Mesenteric fat pad (tissue), 1 donor: Measurements from ENCODE around the gene EMILIN1. TPM values are rescaled to one million over a fixed set of nuclear protein-coding genes. Genes with fewer than 3 reads are reported as not detected.
"Not testable (repeated sequence)": the region's sequence is repeated elsewhere in the genome, so short reads cannot be mapped to it uniquely, and the experiment has no call there.

ENCODE experiments used
- DNase-seq: peaks from one replicate; pipeline ENCODE4 v3.0.0-alpha.2; 2020; ENCODE audit warnings: low spot score
- total RNA-seq: library from RNA; stranded (reverse); fragmentation: NEBNext Ultra II Directional; extraction: Animal tissue kit (Norgen Biotek cat#: 25700); gene quantifications from one replicate; pipeline ENCODE4 v1.2.1, GENCODE V29; 2021
- donor health status: DM: yes; HTN: yes; CAD: no.

Gene EMILIN1
- total RNA-seq, 1 donor from 2014 or later: 77.4 TPM

- no peak for DNase-seq
These were observed 14.4 kb downstream of the EMILIN1 start for GRCh38 chr2:27092696-27093429.

DNA sequence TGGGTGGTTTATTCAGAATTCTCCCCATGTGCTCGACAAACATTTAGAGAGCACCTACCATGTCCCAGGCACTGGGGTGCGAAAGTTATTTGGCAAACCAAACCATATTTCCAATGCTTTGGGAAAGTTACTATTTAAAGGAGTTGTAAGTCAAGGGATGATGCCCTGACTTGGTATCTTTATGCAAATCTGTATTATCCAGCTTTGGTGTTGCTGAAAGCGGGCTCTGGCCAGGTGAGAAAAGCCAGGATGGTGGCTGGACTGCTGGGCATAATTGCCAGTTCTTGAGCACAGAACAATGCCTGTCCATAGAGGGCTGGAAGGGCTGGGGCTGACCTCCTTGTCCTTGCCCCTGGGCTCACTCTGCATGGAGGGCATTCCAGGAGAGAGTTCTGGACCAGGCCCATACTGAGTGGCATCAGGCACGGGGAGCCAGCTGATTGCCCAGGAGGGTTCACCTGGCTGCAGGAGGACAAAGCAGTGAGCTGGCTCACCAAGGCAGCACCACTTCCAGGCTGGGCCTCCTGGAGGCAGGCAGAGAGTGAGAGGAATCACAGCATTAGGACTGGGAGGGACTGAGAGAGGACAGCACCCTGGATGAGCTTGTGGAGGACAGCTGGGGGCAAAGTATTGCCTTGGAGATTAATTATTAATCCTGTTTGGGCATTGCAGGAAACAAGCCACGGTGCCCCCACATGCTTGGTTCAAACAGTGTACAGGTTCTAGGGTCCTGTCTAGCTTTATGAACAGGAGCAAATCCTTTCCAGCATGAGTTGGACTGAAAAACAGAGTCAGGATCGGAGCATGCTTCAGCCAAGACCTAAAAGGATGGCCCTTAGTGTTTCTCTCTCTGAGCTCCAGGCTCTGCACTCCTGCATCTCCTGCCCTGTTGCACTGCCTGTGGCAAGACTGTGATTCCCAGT is 15.3 kb downstream of the EMILIN1 start:
- DNase-seq: no peak

- no peak for DNase-seq
These were observed 16.1 kb downstream of the EMILIN1 start for GRCh38 chr2:27094353-27094984.

DNA sequence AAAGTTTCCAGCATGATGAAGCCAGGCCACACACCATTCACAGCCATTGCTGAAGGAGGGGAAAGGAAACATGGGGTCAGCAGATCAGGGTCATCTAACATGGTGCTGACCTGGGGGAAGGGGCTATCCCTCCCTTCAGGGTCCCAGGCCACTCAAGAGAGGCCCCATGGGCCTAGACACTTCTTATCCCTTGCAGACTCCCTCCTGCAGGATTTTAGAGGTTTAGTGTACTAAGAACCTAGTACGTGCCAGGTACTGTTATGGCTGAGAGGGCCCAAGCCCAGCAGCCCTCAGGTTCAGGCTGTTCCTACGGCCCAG is 17.0 kb downstream of the EMILIN1 start:
- no peak for DNase-seq

GRCh38 chr2:27095745-27096651 is 17.6 kb downstream of the EMILIN1 start:
- no peak for DNase-seq

DNA sequence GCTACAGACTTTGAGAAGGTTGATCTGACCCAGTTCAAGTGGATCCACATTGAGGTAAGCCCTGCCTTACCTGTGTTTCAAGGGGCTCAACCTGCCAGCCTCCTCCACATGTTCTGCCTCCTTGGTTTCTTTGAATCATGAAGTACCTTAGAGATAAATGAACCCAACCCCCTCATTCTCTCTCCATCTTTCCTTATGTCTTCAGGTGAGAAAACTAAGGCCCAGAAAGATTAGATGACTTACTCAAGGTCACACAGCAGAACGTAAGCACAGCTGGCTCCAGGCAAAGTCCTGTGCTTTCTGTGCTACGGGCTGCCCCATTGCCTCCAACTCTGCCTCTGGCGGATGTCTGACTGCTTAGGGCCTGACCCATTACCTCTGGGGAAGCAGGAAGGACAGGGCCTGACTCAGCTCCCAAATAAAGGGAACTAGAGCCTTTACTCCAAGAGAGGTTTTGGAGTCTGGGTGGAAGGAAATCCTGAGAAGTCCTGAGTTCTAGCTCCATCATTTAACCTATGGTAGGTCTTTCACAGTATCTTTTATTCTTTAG is 18.4 kb downstream of the EMILIN1 start:
- no peak for DNase-seq

DNA sequence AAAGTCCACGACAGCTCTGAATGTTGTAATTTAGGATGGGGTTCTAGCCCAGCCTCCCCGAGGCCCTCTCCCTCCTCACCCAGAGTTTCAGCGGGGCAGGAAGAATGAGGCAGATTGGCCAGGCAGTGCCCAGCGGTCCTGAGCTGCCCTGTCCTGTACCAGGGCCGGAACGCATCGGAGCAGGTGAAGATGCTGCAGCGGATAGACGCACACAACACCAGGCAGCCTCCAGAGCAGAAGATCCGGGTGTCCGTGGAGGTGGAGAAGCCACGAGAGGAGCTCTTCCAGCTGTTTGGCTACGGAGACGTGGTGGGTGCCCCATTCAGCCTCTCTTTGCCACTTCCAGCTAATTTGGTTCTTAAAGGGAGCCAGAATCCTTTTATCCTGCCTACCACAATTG is 18.9 kb downstream of the EMILIN1 start:
- DNase-seq: no peak

DNA sequence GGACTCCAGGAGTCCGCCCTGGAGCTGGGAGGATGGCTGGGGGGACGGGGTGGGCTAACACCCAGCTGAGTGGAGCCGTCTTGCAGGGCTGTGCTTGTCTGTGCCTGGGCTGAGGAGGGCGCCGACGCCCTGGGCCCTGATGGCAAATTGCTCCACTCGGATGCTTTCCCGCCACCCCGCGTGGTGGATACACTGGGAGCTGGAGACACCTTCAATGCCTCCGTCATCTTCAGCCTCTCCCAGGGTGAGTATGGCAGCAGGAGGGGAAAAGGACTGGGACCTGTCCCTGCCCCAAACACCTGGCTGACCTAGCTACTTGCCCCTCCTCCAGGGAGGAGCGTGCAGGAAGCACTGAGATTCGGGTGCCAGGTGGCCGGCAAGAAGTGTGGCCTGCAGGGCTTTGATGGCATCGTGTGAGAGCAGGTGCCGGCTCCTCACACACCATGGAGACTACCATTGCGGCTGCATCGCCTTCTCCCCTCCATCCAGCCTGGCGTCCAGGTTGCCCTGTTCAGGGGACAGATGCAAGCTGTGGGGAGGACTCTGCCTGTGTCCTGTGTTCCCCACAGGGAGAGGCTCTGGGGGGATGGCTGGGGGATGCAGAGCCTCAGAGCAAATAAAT is 21.0 kb downstream of the EMILIN1 start:
- no peak for DNase-seq

GRCh38 chr2:27100036-27100435 is 21.6 kb downstream of the EMILIN1 start:
- DNase-seq: no peak

DNA sequence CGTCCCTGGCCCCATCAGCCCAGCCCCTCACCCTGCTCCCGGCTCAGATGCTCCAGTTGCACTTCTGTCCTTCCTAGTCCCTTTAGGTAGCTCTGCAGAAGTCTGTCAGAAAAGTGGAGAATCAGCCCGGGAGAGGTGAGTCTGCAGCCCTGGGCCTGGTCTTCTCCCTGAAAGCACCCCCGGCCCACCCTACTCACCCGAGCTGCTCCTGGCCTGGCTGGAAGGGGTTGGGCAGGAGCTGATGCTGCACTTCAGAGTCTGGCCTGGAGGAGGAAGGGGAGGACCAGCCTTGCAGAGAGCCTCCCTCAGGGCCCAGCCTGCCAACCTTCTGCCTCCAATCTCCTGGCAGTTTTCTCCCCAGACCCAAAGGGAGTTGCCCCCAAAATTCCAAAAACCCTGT is 23.9 kb downstream of the EMILIN1 start:
- no peak for DNase-seq

DNA sequence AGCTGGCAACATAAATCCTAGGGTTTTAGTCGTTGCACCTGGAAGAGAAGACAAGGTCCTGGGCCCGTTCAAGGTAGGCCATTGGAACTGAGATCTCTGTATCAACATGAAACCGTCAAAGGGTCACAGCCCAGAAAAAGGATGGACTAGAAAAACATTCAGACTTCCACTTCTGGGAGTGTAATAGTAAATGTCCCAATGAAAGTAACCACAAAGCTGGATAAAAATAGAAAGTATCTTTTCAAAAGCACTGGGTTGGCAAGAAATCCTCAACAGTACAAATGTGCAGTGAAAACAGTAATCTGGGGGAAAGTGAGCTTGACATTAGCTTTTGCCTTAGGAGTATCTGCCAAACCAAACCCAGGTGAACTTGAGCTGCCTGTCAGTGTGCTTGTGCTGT is 27.6 kb downstream of the EMILIN1 start:
- DNase-seq: no peak

DNA sequence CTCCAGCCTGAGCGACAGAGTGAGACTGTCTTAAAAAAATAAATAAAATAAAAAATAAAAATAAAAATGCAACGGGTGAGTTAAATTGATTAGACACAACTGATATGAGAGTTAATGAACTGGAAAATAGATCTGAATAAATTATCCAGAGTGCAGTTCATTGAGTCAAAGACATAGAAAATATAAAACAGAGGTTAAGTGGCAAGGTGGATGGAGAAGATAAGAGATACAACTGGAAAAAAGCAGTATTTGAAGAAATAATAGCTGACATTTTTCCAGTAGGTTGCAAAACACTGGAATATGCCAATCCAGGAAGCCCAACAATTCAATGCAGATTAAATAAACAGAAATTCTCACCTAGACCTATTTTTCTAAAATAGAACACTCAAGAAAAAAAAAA is 29.8 kb downstream of the EMILIN1 start:
- DNase-seq: no peak

- no peak for DNase-seq
These were observed 30.7 kb downstream of the EMILIN1 start for GRCh38 chr2:27109083-27109482.

- DNase-seq: not testable (repeated sequence)
These were observed 32.4 kb downstream of the EMILIN1 start for GRCh38 chr2:27110603-27111352.

GRCh38 chr2:27111392-27112078 is 33.1 kb downstream of the EMILIN1 start:
- DNase-seq: not testable (repeated sequence)

- no peak for DNase-seq
These were observed 37.1 kb downstream of the EMILIN1 start for GRCh38 chr2:27115519-27115918.

GRCh38 chr2:27117995-27118524 is 39.6 kb downstream of the EMILIN1 start:
- DNase-seq: no peak

DNA sequence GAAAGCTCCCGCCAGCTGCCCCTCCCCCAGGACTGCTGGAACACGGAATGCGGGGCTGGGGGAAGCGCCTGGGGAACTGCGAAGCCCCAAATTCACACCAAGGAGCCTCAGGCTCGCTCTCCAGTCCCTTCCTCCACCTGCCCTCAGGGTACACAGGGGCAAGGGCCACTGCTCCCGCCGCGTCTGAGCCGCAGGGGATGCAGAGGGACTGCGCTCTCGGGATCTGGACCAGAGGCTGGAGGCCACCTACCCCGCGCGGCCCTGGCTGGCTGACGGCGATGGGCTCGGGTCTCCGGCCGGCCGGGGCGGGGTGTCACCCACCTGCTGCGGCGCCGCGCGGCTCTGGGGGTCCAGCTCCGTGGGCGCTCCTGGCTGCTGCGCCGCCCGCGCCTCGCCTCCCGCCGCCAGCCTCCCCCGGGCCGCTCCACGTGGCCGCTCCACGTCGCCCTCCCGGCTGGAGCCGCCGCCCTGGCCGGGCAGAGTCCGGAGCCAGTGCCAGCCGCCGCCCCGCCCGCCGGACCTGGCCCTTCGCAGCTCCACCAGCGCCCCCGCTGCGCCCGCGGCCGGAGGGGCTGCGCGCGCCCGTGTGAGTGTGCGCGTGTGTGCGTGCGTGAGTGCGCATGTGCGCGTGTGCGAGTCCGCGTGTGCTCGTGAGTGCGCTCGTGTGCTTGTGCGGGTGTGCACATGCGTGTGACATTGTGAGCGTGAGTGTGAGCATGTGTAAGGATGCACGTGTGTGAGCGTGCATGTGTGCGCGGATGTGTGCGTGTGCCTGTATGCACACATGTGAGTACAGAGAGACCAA is 40.3 kb downstream of the EMILIN1 start, which contains the start of gene CGREF1:
Gene CGREF1 (minus strand): TSS at position 604 of the 805 bp plus-strand sequence. CDS start 14,762 bp downstream, outside the sequence.
- no peak for DNase-seq
